T-helper 1 cell (primary cell): ENCODE data around the gene GALNT13.

Experiments
- DNase-seq, 5 donors: peaks; one replicate each; pipeline ENCODE4 v3.0.0-alpha.2; 2012 to 2020

Gene GALNT13

DNA sequence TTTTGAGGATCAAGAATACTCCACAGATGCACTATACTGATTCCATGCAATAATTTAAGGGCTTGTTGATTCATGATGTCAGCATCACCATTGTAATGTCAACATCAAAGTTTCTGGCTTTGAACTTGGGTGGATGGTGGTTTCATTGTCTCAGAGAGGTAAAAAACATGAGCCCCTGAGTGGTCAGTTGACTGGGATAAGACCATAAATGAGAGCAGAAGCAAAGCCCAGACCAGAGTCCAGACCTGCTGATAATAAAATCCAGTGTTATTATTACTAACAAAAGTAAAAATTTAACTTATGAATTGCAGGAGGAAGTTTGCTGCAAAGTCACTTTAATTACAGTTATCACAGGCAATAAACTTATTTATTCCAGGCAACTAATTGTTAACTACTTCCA lies 358.2 kb downstream of the GALNT13 start:
- DNase-seq: no peak

DNA sequence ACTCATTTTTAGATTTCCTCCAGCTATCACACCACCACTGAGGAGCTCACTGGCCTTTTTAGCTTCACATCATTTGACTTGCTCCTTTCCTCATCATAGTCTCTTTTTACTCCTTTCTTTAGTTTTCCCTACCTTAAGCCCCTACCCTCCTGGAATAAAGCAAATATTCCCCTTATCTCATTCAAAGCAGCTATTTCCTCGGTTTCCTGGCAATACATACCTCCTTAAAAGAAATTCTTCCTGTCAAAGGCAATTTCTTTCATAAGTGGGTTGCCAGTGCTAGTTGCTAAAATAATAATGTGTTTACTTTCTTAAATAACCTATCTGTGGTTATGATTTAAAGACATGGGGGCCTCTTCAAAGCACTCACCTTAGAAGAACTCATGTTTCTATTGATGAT lies 359.3 kb downstream of the GALNT13 start:
- no peak for DNase-seq

DNA sequence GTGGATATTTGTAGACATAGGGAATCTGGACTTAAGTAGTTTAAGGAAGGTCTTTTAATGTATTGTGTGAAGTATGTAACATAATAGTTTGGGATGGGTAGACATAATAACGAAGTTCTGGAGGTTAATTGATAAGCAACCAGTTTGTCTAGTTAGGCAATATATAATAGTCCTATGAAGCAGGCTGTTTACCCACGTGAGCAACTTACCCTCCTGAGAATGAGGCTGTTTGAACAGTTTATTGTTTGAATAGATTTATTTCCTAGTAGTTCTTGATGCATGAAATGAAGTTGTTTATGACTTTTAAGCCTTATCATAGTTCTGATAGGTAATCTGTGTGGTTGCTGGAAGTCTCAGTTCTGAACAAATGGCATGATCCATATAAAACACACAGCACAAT lies 361.5 kb downstream of the GALNT13 start:
- no peak for DNase-seq

DNA sequence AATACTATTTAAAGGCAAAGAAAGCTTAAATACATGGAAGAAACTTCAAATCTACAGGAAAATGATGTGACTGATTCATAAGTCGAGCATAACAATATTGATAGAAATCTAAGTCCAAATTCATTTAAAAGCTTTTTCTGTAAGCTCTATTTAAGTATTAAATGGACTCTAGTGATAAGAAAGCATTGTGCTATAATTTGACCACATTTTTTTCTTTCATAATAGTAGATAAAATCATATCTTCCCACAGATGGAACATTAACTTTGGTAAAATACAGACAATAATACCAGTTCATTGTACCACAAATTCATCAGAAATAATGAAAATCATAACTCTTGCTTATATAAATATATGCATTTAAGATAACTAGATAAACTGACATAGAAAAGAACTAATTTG lies 366.5 kb downstream of the GALNT13 start:
- no peak for DNase-seq

DNA sequence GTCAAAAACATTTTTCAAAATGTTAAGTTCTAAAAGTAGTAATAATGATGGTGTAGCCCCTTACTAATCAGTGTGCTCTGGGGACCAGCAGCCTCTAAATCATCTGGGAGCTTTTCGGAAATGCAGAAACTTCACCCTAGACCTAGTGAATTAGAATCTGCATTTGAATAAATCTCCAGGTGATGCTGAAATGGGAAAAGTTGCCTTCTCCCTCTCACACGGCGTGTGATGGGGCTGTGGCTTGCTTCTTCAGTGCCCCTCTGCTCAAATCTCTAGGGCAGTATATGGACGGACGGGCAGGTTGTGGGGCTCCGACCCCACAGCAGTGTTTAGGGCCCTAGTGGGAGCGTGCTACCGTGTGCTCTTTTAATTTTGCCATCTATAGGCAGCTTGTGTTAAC lies 368.6 kb downstream of the GALNT13 start:
- no peak for DNase-seq

DNA sequence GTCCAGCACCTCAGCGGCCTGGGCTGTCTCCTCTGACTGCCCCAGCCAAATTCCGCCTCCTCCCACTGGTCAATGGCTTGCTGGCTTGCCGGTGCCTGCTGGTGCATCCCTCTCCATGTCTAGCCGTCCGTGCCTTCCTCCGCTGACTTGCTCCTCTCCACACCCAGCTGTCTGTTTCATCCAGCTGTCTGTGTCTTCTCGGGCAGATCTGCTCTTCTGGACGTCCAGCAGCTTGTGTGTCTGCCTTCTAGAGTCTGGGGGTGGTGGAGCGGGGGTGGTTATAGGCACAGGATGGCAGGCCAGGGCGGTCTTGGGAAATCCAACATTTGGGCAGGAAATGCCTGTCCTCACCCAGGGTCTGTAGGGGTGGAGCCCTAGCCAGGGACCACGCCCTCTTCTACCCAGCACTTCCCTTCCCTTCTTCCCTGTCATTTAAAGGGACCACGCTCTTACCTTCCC lies 369.2 kb downstream of the GALNT13 start:
- no peak for DNase-seq

DNA sequence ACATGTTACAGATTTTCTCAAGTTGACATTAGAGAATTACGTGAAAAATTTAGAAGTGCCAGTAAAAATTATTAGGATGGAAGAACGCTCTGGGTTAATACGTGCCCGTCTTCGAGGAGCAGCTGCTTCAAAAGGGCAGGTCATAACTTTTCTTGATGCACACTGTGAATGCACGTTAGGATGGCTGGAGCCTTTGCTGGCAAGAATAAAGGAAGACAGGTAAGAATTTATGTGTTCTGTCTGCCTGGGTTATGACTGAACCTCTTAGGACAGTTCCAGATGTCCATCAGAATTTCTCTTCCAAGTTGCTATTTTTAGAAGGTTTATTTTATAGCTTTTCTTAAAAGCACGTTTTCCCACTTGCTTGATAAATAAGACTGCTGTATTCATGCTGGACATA lies 371.0 kb downstream of the GALNT13 start:
- no peak for DNase-seq

DNA sequence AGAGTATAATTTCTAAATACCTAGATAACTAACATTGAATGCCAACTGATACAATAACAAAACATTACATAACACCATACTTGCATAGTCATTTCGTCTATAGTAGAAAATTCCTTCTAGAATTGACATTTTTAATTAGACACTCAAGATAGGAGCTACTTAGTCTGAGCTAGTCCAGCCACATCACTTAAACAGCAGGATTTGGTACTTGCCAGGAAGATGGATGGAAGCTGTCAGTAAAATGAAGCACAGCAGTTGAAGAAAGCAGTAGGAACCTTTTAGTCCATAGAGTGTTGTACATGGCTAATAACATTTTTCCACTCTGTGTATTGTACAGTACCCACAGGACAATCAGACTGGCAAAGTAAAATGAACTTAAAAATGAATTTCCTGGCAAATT lies 372.0 kb downstream of the GALNT13 start:
- DNase-seq: no peak

DNA sequence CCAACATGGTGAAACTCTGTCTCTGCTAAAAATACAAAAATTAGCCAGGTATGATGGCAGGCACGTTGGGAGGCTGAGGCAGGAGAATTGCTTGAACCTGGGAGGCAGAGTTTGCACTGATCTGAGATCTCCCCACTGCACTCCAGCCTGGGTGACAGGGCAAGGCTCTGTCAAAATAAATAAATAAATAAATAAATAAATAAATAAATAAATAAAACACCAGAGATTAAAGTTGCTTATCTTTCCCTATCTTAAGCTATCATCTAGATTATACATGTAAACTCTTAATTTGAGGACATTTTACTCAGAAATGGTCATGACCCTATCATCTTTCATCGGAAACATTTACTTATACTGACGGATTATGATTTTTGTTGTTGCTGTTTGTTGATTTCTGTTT lies 373.2 kb downstream of the GALNT13 start:
- no peak for DNase-seq

DNA sequence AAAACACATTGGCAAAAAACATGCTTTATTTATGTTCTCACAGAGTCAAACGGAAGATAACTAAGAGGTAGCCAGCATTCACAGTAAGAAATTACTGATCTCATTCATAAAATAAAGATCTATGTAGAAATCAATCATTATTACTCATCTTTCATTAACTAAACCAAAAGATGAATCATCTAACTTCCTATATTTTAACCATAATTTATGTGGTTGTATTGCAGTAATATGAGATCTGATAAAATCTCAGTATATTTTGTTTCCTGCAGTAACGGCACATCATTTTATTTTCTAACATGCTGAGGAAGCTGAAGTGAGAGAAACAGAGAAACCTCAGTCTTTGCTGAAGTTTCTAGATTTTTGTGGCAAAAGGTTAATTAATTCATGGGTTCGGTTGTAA lies 375.8 kb downstream of the GALNT13 start:
- no peak for DNase-seq

DNA sequence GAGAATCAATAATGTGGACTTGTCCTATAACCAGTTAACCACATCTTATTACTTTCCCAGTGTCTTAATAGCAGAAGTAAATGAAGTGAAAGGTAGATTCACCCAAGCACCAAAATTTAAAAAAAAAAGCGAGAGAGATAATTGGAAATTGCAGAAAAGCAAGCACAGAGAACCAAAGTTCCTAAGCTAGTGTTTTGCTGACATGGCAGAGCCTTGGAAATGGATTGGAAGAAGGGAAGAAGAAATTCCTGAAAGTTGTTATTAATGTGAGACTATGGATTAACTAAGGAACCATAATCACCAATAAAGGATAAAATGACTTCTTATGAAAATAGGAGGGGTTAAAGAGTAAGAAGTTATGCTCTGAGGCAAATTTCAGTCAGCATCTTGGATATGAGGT lies 384.4 kb downstream of the GALNT13 start:
- no peak for DNase-seq

DNA sequence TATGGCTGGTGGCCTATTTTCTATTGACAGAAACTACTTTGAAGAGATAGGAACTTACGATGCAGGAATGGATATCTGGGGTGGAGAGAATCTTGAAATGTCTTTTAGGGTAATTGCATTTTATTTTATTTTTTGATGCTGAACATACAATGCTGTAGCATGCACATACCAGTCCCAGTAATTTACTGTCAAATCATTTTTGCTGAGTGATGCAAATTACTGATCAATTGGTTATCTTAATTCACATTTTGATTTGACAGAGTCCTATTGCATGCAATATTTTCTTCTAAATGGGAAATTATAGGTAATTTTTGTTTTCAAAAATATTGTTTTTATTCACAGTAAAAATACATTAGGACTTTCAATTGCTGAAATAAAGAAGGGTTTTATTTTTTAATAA lies 387.3 kb downstream of the GALNT13 start:
- DNase-seq: no peak

DNA sequence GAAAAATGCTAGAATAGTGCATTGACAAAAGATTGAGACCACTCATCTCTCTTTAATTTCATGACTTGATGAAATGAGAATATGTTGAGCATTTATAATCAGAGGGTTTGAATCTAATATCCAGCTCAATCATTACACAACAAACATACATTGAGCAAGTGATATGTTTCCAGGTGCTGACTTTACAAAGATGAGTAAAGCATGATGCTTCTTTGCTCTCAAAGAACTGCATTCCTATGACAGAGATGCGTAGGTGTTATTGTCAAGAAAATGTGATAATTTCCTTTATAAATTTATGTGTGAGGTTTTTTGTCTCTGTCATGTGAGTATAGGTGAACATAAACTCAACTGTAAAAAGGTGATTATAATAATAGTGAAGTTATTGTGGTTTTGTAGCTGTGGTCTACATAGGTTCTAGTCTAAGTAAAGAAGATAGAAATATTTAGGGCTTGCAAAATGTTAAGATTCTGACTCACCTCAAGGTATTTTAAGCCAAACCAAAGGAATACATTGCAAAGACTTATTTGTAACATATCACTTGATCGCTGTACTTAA lies 389.8 kb downstream of the GALNT13 start:
- no peak for DNase-seq

DNA sequence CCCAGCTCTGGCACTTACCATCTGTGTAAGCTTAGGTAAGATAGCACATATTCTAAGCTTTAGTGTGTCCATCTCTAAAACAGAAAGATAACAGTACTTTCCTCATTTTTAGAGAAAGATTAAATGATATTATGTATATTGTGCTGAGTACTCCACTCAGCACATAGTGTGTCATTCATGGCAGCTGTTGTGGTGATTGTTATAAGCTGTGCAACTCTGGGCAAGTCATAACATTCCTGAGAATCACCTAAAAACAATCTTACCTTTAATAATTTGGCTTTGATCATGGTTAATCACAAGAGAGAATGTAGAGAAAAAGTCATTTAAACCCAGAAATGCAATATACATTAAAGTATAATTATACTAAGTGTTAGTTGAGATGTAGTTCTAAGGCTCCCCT lies 391.5 kb downstream of the GALNT13 start:
- no peak for DNase-seq

DNA sequence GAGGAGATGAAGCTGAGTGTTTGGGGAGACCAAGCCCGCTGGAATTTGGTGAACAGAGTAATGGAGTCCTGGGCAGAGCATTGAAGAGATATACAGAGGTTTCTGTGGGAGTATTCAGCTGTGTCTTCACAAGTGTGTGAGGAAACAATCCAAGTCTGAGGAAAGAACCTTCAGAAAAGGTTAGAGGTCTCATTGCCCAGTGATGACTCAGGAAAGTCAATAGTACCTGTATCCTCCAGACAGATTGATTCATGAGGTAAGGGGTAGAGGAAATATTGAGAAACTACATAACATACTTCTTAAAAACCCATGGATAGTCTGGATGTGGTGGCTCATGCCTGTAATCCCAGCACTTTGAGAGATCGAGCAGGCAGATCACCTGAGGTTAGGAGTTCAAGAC lies 392.3 kb downstream of the GALNT13 start:
- DNase-seq: no peak

DNA sequence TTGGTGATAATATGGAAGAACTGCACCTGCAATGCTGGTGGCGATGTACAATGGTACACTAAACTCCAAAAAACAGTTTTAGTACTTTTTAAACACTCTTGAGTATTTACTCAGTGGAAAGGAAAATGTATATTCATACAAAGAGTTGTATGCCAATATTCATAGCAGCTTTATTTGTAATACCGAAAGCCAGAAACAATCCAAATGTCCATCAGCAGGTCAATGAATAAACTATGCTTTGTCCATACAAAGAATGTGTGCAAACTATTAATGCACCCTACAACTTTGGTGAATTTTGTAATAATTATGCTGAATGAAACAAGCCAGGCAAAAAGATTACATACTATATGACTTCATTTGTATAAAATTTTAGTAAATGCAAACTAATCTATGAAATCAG lies 396.3 kb downstream of the GALNT13 start:
- DNase-seq: no peak

DNA sequence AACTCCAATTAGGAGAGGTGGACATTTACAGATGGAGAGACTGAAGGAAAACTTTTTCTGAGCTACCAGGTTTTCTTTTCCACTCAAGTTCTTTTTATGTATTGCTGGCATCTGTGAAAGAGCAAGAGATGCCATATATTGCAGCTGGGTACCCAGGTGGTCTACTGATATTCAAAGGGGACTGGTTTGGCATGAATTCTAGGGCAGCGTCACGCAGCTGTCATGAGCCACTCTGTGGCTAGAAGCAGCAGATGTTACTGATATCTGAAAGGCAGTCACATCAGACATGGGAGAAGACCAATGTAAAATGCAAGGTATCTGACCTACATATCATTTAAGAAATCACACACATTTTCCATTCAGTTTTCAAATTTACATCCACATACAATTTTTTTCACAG lies 408.8 kb downstream of the GALNT13 start:
- DNase-seq: no peak

DNA sequence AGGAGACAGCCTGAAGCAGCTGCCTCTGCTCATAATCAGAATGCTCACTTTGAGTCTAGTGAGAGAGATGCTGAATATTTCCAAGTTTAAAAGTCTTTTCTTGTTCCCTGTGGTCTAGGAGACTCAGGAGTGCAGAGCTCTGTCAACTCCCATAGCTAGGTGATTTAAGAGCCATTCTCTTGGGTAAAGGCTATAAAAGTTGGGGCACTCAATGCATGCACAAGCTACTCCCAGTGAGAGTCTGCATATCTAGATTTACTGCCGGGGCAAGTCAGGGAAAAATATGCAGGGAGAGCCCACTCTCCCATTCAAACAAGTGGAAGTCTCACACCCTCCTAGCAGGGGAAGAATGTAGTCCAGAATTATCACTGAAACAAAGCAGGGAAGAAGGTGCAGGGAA lies 418.1 kb downstream of the GALNT13 start:
- no peak for DNase-seq

DNA sequence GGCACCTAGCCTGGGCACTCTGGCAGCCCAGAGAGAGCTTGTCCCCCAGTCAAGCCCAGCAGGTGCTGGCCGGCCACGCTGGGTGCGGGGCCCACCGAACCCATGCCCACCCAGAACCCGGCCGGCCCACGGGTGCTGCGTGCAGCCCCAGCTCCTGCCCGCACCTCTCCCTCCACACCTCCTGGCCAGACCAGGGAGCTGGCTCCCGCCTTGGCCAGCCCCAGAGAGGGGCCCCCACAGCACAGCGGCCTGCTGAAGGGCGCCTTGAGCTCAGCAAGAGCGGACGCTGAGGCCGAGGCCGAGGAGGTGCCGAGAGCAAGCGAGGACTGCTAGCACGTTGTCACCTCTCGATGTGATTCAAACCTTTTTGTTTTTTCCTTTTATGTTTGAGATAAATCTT lies 419.8 kb downstream of the GALNT13 start:
- DNase-seq: no peak

DNA sequence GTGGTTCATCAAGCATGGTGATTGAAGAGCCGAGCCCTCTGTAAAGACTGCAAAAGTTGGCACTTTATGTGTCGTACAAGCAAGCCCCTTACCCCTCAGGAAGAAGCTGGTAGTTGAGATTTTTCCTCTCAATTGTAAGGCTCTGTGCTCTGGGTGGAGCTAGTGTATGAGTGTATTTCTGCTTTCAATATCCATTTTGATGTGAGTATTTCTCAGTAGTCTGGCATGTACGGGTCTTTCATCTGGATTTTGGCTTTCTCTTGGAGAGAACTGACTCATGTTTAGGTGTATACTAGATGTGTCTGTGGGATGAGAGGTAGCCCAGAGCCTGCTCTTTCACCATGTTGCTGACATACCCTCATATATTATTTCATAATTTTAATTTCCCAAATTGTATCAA lies 420.2 kb downstream of the GALNT13 start:
- DNase-seq: no peak

DNA sequence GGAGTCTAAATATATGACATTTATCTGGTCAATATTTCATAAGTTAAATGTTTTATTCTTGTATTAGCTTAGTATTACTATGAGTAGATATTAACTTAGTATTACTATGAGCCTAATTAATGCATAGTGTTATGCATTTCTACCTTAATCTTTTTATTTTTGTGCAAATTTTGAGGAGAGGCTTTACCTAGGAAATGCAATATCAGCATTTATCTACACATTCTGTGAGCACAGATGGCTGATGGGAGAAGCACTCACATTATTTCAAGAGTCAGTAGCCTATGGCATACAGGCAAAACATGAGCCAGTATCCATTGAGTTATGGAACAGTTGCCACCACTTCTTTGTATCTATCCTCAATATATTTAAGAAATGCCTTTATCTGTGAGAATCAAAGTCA lies 422.1 kb downstream of the GALNT13 start:
- no peak for DNase-seq

DNA sequence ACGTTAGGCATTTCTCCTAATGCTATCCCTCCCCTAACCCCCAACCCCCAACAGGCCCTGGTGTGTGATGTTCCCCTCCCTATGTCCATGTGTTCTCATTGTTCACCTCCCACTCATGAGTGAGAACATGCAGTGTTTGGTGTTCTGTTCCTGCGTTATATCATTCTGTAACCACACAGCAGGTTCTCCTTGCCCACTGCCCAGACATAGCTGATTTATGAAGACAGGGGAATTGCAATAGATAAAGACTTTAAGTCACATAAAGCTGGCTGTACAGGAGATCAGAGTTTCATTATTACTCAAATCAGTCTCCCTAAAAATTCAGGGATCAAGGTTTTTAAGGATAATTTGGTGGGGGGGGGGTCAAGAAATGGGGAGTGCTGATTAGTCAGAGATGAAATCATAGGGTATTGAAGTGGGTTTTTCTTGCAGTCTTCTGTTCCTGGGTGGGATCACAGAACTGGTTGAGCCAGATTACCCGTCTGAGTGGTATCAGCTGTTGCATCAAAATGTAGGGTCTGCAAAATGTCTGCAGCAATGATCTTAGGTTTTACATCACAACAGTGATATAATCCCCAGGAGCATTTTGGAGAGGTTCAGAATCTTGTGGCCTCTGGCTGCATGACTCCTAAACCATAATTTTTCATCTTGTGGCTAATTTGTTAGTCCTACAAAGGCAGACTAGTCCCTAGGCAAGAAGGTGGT lies 434.7 kb downstream of the GALNT13 start:
- no peak for DNase-seq

DNA sequence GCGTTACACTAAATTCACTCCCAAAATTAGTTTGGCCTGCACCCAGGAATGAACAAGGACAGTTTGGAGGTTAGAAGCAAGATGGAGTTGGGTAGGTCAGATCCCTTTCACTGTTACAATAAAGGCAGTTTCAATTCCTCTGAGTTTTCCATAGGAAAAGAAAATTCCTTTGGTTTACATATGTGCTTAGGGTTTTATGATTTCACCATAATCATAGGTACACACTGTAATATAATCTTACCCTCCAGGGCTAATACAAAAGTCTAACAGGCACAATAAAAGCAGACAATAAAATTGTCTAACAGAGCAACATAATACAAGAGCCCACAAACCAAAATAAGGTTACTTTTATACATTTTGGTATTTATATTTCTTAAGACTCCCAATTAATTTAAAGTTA lies 435.3 kb downstream of the GALNT13 start:
- DNase-seq: no peak

DNA sequence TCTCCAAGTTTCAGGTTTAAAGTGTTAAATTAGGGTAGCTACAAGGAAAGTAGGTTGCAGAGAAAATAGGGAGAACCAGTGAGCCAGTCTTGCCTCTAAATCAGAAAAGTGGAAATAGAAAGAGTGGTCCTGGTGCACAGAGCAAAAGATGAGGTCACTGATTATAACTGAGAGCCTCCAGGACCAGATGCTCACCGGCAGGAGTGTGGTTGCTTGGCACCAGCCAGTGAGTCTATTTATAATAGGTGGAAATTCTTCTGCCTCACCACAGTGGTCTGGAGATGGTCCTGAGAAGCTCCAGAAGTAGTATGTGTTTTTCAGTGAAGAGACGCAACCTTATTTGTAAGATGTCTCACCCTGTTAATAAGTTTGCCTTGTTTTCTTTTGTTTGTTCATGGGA lies 452.9 kb downstream of the GALNT13 start:
- DNase-seq: no peak

DNA sequence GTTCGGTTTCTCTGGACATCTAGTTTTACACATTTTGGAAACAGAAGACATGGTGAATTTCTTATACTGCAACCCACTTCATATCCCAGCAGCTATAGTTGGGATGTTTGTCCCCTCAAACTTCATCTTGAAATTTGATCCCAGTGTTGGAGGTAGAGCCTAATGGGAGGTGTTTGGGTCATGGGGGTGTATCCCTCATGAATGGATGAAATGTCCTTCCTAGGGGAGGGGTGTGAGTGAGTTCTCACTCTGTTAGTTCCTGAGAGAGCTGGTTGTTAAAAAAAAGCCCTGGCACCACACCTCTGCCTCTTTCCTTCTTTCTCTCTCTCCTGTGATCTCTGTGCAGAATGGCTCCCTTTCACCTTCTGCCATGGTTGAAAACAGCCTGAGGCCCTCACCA lies 457.8 kb downstream of the GALNT13 start:
- DNase-seq: no peak
